HG02571 (cell line): ENCODE measurements around the gene ZNF581.
A peak's percentile ranks its signal among the peaks of the same experiment; 100 is the strongest.

Source experiments
- ATAC-seq: cut with Tn5 transposase; IDR thresholded peaks from one replicate; pipeline ENCODE4 v1.9.1; 2021; ENCODE audit warnings: mild to moderate bottlenecking, moderate library complexity; ENCODE audit not compliant: unreplicated experiment

Gene ZNF581

DNA sequence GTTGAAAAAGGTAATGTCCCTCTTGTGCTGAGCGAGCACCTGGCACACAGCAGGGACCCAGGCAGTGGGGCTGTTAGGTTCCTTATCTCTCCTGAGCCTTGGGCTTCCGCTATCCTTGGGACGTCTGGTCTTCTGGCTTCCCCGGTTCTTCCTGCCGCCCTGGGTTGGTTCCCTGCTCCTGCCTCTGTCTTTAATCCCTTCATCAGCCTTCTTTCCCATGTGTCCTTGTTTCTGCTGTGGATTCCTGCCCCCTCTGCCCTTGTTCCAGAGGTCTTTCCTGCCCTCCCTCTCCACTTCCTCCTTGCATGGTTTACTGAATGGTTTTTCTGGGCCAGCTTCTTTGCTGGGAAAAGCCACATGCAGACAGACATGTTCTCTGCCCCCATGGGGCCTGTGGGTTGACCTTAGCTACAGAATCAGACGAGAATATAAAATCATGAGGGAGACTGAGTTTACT is 34.2 kb downstream of the ZNF581 start:
- no peak for ATAC-seq

GRCh38 chr19:55678121-55678671 is 34.7 kb downstream of the ZNF581 start:
- peak; percentile 62 for ATAC-seq

GRCh38 chr19:55679343-55680257 is 36.2 kb downstream of the ZNF581 start:
- no peak for ATAC-seq

DNA sequence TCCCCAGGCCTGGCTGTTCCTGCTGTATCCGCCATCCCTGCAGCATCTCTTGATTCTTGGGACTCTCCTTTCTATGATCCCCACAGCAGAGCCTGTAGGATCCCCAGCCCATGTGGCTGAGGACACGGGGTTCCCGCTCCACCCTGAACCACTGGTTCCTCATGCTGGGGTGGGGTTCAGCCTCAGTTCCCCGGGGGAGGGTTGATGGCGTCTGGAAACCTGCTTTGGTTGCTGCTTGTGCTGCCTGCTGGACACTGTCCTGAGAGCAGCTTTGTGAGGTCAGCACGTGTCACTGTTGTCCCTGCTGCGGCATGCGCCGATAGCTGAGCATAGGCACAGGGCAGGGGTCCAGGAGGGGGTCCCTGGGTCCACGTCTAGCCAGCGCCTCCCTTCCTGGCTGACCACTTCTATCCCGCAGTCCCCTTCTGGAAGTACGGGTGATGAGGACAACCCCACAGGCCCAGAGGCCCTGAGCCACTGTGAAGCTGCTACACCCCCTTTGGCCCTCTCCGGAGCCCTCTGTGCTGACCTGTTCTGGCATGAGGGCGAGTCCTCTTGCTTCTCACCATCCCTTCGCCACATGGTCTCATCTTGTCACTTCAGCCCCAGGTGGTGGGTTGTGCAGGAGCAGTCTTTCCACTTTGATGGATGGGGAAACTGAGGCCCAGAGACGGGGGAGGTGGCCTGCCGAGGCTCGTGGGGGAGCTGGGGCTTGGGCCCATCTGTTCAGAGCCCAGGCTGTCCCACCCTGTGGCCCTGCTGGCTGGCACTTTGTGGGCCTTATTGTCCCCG is 37.1 kb downstream of the ZNF581 start:
- ATAC-seq, result no peak

DNA sequence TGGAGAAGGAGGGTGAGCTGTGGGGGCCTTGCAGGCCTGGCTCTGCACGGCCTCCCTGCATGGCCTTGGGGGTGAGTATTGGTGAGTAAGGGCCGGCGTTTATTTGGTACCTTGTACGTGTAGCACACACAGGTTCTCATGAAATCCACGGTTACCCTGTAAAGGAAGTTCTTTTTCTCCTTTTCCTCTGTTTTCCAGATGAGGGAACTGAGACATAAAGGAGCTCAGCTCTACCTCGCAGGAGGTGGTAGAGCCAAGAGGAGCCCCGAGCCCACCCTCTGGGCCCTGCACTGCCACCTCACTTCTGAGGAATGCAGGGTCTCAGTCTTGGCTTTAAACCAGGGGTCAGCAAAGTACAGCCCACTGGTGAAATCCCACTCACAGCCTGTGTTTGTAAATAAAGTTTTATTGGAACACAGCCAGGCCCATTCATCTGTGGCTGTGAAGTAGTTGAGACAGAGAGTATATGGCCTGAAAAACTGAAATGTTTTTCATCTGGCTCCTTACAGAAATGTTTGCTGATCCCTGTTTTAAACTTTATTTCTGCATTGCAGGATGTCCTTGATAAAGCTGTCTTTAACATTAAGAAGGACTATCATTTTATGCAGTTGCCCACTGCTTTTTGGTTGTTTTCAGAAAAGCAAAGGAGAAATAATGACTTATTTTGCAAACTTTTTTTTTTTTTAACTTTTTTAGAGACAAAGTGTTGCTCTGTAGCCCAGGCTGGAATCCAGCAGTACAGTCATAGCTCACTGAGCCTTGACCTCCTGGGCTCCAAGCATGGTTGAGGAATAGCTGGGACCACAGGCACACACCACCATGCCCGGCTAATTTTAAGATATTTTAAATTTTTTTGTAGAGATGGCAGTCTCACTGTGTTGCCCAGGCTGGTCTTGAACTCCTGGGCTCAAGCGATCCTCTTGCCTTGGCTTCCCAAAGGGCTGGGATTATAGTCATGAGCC is 38.0 kb downstream of the ZNF581 start:
- no peak for ATAC-seq

GRCh38 chr19:55683449-55684261 is 40.2 kb downstream of the ZNF581 start:
- ATAC-seq, result no peak

DNA sequence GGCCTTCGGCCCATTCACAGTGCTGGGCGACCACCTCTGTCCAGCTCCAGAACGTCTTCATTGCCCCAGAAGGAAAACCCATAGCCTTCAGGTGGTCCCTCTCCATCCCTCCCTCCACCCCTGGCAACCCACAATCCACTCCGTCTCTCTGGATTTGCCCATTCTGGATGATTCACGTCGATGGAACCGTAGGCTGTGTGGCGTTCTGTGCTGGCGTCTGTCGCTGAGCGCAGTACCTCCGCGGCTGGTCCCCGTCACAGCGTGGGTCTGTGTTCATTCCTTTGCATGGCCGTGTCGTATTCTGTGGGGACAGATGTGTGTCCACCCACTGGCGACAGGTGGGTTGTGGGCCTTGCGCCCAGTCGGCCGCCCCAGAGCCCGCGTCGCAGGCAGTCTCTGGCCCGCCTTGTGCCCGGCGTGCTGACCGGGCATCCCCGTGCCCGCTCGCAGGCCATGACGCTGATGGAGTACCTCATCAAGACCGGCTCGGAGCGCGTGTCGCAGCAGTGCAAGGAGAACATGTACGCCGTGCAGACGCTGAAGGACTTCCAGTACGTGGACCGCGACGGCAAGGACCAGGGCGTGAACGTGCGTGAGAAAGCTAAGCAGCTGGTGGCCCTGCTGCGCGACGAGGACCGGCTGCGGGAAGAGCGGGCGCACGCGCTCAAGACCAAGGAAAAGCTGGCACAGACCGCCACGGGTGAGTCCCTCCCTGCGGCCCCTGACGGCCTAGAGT is 41.7 kb downstream of the ZNF581 start:
- no peak for ATAC-seq

- no peak for ATAC-seq
Measured at GRCh38 chr19:55685776-55686175, 42.3 kb downstream of the ZNF581 start.

- ATAC-seq, result no peak
Measured at GRCh38 chr19:55686311-55687050, 43.0 kb downstream of the ZNF581 start.

DNA sequence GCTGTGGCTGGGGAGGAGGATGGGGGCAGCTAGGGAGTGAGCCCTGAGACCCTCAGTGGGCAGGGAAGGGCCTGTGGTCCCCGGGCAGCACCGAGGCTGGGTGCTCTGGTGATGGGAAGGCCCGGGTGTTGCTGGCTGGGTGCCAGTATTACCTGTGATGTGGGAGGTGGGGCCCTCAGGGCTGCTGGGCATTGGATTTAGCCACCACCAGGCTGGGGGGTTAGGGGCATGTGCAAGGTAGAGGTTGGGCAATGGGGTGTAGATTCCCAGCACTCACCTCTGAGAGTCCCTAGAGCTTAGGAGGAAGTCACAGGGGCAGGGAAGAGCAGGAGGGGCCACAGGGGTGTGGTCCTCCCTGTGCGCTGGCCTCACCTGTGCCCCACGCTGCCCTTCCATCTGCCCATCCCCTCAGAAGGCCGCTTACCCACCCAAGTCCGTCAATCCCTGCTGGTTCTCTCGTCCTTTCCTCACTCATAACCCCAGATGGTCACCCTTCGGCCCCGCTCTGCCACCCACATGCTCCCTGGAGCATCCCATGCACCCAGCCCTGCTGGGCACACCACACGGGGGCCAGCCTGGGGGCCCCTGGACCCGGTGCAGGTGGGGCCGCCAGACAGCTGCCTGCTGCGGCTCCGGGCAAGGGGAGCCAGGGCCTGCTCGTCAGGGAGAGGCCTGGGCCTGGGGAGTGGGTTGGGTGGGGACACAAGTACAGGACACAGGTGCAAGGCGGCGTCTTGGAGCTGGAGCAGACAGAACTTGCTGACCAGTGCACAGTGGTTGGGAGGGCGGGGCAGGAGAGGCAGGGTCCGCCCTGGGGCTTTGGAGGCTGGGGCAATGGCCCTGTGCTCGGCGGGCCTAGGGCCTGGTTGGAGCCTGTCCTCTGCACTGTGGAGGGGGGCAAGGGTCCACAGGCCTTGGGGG is 44.1 kb downstream of the ZNF581 start:
- no peak for ATAC-seq

- no peak for ATAC-seq
Measured at GRCh38 chr19:55688422-55689218, 45.2 kb downstream of the ZNF581 start.

DNA sequence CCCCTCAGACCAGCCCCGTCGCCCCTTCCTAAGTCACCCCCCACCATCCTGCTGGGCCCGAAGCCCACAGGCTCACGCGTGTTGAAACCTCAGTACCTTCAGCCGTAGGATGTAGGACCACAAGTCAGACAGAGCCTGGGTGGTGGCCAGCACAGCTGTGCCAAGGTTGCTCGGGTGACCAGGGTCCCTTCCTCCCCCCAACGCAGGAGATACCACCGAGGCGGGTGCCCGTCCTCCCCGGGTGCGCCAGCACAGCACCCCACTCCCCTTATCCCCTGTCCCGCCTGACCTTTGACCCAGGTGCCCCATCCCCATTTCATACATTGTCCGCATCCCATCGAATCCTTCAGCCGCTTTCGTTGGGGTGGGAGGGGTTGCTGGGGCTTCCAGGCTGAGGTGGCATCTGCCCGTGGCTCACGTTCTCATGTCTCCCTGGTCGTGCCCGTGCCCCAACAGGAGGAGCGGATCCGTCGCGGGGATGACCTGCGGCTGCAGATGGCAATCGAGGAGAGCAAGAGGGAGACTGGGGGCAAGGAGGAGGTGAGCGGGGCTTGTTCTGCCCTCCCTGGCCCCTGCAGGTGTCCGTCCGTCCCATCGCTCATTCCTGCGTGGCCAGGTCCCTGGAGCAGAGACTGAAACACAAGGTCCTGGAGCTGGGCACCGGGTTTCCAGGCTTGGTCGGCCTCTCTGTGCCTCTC is 46.1 kb downstream of the ZNF581 start:
- ATAC-seq, result no peak

- ATAC-seq, result no peak
Measured at GRCh38 chr19:55690109-55690768, 46.8 kb downstream of the ZNF581 start.

GRCh38 chr19:55690769-55691545 is 47.5 kb downstream of the ZNF581 start:
- ATAC-seq, result no peak
